HG03354 (cell line): ENCODE results near the gene SPATA17.
A peak's percentile ranks its signal among the peaks of the same experiment; 100 is the strongest.
"Not testable (repeated sequence)": the region's sequence is repeated elsewhere in the genome, so short reads cannot be mapped to it uniquely, and the experiment has no call there.

Source experiments
- ATAC-seq: cut with Tn5 transposase; IDR thresholded peaks from one replicate; pipeline ENCODE4 v1.9.1; 2021; ENCODE audit warnings: mild to moderate bottlenecking; ENCODE audit not compliant: unreplicated experiment, poor library complexity, severe bottlenecking

Gene SPATA17, protein sequence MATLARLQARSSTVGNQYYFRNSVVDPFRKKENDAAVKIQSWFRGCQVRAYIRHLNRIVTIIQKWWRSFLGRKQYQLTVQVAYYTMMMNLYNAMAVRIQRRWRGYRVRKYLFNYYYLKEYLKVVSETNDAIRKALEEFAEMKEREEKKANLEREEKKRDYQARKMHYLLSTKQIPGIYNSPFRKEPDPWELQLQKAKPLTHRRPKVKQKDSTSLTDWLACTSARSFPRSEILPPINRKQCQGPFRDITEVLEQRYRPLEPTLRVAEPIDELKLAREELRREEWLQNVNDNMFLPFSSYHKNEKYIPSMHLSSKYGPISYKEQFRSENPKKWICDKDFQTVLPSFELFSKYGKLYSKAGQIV

DNA sequence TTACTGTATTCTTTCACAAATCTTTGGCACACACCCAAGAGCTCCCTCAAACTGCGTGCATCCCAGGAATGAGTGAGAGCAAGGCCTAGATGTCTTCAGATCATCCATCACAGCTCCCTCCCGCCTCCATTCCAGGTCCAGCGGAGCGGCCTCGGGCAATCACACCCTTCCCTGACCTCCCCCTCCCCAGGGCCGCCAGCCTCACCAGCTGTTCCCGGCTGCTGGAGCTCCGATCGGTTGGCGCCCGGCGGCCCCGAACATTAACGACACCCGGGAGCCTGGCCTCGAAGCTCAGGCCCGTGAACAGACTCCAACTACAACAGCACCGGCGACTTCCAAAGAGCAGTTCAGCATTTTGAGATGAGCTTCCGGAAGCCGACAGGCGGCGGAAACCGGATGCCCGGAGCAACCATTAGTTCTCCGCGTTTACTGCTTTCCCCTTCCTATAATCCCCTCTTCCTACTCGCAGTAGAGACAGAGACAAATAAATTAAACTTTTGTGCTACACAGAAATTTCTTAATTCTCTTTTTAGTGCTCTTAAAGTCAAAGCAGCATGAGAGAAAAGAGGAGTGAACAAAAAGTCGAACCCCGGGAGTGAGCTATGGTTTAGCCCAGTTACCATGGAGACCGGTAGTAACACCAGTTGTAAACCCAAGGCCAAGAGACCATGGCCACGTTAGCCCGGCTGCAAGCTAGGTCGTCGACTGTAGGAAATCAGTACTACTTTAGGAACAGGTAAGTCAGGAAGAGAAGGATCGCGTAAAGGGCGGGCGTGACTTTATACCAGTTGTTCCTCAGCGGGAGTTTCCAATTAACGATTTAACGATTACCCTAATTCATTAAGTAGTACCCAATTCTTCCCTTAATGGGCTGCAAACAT, at the start of gene SPATA17, which contains the start of gene GPATCH2:
SPATA17 (plus strand) TSS at position 634 of the 881 bp plus-strand sequence; CDS start at position 669, 35 bp downstream.
GPATCH2 (minus strand) TSS at position 380 of the 881 bp plus-strand sequence; CDS start at position 261, 119 bp downstream.
- ATAC-seq: peak; percentile 95

DNA sequence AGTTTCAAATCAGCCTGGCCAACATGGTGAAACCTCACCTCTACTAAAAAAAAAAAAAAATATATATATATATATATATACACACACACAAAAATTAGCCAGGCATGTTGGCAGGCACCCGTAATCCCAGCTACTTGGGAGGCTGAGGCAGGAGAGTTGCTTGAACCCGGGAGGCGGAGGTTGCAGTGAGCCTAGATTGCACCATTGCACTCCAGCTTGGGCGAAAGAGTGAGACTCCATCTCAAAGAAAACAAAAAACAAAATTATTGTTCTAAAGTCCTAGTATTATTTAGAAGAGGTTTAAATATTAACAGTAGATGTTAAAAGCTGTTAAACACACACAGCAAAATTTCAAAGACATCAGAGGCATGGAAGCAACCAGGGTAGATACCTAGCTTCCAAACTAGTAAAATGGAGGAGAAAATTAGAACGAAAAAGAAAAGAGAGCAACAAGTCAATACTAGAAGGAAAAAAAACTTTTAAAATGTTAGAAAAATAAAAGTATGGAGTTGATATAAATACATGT, 46.8 kb upstream of the SPATA17 start:
- not testable (repeated sequence) for ATAC-seq

DNA sequence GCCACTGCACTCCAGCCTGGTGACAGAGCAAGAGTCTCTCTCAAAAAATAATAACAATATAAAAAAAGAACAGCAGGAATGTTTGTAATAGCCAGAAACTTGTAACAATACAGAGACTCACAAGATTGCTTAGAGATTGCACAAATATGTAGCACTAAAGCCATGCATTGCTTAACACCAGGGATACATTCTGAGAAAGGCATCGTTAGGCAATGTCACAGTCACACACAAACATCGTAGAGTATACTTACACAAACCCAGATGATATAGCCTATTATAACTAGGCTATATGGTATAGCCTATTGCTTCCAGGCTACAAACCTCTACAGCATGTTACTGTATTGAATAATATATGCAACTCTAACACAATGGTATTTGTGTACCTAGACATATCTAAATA, 45.6 kb upstream of the SPATA17 start:
- no peak for ATAC-seq

DNA sequence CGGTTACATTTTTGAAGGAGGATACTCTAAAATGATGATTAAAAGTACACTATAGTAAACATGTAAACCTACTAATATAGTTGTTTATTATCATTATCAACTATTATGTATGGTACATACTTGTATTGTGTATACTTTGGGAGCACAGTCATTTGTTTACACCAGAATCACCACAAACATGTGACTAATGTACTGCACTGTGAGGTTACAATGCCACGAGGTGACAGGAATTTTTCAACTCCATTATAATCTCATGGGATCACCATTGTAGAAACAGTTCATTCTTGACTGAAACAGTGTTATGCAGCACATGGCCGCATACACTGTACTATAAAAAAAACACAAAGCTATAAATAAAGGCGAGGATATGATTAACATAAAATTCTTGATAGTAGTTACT, 44.6 kb upstream of the SPATA17 start:
- no peak for ATAC-seq

DNA sequence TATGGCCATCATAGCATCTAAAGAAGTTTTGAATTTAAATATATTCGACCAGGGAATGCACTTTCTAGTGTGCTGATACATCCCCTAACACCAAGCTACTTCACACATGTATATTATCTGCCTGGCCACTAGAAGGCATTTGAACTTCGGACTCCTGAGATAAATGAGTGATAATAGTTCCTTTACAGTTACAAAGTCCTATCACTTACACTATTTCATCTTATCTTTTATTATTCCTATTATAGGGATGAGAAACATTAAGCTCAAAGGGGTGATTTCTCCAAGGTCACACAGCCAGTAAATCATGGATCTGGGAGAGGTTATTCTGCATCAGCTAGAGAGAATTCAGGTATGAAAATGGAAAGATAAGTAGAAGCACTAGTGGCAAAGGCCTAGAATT, 40.5 kb upstream of the SPATA17 start:
- ATAC-seq: no peak

DNA sequence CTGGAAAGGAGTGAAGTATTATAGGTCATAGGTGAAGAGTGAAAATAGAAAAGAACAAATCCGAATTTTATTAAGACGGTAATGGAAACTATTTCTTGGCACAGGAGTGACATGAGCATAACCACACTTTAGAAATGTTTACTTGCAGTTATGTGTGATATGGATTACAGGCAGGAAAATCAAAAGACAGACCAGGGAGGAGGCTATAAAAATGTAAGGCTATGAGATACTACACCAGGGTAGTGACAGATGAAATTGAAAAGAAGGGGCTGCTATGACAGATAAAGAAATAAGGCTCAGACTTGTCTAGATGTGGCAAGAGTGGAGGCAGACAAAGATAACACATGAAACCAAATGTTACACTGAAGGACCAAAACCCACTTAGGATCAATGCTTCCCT, 32.0 kb upstream of the SPATA17 start:
- no peak for ATAC-seq

DNA sequence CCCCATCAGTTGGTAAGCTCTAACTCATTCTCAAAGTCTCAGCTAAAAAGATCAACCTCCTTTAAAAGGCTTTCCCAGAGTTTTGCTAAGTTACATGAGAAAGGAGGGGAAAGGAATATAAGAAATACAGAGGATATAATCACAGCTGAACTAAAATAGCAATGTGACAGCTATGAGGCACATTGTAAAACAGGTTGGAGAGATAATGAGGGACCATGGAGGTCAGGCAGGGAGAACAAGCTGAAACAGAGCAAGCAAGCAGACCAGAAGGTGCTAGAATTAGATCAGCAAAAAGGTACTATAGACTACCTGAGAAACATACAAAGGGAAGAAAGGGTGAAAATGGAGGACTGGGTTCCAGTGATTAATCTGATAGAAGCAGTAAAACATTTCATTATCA, 28.8 kb upstream of the SPATA17 start:
- ATAC-seq: no peak

DNA sequence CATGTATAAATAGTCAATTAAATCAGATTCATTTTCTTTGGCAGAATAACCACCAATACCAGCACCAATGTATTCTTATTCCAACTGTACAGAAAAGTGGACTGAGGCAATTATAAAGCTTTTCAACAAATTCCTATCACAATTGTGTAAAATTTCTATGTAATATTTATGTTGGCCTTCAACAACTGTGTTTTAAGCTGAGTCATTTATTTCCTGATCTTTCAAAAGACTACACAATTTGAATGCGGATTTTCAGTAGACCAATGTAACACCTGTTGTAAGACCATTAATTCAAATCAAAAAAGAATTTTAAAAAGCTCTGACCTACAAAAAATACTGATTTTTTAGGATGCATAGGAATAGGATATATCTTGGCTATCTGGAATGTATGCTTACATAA, 25.8 kb upstream of the SPATA17 start:
- ATAC-seq: no peak

DNA sequence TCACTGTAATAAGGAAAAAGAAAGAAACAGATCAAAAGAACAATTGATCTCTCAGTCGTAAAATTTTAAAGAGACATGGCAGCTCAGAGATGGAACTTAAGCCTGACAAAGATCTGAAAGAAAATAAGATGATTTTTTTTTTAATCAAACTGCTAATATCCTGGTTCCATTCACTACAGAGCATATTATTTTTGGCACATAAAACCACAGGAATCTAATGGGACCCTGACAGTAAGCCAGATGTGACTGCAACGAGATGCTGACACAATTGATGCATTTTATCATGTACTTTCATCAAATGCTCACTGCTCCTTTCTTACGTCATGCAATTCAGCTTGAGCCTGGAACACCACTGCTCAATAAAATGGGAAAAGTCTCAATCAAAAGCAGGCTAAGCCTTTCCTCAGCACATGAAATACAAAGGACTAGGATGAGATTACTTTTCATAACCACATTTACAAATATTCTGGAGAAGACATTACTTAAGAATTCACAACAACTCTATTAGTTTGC, 16.9 kb upstream of the SPATA17 start:
- no peak for ATAC-seq

DNA sequence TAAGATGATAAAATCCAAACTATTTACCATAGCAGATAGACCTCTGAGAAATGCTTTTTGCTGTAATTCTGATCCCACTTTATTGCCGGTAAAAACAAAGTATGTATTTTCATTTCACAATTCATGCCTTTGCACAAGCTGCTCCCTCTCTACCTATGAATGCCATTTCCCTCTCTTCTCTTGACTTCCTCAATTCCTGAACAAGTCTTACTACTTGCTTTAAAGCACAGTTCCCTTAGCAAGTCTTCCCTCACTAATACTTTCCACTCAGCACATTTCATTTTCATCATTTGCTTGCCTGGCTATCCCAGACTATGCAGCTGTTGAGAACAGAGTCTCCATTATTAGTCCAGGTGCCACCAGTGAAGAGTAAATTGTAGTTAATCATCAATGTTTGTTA, 14.0 kb upstream of the SPATA17 start:
- ATAC-seq: no peak

DNA sequence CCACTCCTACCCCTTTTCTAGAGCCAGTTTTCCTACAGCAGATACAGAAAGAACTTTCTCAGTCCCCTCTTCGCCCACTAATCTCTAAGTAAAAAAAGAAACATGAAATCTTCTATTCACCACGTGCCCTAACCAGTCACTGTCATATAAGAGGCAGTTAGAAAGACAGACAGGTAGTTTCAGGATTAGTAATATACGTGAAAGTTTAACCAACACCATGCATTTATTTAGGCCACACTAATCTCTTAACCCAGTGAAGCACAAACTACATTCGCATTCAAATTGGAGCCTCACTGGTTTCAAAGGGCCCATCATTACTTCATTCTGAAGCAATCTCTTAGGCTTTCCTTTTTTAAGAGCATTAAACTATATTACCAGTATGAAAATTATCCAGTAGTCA, 10.3 kb upstream of the SPATA17 start:
- peak; percentile 100 for ATAC-seq

DNA sequence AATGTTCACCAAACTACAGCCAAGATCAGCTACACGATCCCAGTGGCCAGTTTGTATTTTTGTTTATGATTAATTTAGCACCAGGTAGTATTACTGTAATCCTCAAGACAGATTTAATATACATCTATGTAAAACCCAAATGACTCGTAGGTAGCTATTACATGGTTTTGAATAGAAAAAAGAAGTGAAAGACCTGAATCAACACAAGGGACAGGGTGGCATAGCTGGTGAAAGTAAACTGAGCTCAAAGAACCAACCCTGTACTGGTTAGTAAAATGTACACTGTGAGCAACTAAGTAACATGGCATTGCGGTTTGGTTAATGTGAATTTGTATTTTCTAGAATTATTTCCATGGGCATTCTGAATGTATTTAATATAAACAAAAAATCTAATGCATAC, 9.1 kb upstream of the SPATA17 start:
- ATAC-seq: peak; percentile 18

DNA sequence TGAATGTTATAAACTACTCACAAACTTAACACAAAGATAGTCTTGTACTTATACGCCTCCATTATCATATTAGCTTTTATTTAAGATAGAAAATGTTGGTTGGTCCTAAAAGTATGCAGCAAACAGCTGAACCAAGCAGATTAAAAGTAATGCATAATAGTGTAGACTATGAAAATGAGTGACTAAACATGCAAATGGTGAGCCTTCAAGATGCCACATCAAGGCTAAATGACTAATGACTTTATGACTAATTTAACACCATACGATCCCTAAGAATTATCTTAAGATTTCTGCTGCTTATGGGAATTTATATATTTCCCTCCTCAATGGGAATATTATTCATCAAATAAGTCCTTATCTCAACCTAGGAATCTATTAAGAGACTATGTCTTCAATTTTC, 4.8 kb upstream of the SPATA17 start:
- ATAC-seq: no peak

DNA sequence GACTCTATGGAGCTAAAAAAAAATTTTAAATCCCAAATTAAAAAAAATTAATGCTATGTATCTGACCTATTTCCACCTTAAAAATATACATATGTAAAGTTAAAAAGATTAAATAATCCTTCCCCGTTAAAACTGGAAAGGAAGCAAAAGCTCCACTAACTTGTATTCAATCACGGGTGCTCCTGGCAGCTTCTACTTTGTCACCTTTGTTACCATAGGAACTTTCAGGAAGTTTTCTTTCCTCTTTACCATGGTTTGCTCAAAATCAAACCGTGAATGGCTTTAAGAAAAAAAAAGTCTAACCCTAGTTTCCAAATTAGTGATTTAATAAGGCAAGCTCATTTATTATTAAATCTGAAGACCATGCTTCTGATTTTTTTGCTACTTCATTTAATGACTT, 3.7 kb upstream of the SPATA17 start:
- ATAC-seq: no peak

DNA sequence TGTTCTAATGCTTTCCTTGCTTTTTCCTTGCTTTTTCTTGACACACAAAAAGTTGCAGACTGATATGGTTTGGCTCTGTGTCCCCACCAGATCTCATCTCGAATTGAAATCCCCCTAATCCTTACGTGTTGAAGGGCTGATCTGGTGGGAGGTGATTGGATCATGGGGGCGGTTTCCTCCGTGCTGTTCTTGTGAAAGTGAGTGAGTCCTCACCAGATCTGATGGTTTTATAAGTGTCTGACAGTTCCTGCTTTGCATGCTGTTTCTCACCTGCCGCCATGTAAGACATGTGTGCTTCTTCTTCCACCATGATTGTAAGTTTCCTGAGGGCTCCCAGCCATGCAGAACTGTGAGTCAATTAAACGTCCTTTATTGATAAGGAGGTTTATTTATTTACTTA, 11.3 kb downstream of the SPATA17 start:
- ATAC-seq: no peak

DNA sequence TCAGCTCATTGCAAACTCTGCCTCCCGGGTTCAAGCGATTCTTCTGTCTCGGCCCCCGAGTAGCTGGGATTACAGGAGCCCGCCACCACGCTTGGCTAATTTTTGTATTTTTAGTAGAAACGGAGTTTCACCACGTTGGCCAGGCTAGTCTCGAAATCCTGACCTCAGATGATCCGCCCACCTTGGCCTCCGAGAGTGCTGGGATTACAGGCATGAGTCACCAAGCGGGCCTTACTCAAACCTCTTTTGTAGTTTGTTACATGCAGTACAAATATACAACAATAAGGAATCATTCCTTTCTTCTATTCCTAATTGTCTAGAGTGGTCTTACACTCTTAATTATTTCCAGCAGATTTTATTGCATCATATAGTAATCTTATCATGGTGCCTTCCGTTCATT, 16.6 kb downstream of the SPATA17 start:
- no peak for ATAC-seq

DNA sequence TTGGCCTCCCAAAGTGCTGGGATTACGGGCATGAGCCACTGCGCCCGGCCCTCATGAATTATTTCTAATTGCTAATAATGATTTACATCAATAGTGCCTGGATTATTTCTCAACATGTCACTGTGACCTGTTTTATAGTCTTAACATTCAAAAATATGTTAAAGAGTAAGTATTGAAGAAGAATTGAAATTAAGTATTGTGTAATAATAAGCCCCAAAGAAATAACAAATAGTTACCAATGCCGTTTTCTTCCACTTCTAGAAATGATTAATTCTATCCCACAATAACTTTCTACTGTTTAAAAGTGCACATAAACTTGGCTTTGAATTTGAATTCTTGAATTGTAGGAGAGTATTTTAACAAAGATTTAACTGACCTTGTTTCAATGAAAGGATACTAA, 19.5 kb downstream of the SPATA17 start:
- ATAC-seq: no peak

DNA sequence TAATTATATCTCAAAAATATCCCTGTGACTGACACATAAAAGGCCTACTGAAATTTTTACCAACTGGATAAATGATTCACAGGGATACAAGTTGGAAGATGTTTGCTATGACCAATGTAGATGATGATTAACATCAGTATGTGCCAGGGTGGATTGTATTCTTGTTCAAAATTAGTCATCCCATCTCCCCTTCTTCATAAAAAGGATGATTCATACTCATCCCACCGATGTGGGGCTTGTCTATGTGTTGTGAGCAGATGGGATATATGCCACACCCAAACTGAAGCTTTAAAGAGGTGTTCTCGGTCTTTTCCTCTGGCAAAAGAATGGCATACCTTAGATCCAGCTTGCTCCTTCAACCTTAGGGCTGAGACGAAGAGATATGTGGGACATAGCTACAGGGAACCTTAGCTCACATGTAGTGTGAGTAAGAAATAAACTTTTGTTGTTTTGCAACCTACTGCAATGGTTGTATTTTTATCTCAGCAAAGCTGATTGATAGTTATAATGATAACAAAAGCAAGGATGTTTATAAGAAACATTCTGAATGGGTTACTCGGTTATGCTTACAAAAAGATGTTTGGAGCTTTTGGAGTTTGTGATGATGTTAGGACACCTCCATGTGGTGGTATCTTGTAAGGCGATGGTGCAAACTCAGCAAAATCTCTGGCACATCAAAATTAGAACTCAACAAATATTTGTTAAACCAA, 29.4 kb downstream of the SPATA17 start:
- ATAC-seq: peak; percentile 73

DNA sequence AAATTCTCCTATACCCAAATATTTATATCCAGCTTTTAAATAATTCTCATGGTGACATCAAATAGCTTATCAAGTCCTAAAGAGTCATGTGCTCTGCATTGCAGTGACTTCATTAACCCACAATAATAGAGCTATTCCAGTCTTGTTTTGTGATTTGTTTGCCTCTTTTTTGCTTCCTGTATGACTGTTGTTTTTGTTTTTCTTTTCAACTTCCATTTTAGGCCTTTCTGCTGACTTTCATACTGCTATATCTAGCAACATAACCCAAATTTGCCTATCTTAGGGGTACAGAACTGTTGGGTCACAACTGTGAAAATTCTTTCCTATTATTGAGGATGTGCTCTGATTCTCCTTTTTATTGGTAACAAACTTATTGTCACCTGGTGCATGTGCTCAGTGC, 30.3 kb downstream of the SPATA17 start:
- no peak for ATAC-seq
